NCI-H1048 (cell line): ENCODE results near the gene GPR65.

ENCODE experiments used
- DNase-seq: peaks from one replicate; lab custom pipeline; 2025; lab: John Stamatoyannopoulos, UW

The GPR65 gene

DNA sequence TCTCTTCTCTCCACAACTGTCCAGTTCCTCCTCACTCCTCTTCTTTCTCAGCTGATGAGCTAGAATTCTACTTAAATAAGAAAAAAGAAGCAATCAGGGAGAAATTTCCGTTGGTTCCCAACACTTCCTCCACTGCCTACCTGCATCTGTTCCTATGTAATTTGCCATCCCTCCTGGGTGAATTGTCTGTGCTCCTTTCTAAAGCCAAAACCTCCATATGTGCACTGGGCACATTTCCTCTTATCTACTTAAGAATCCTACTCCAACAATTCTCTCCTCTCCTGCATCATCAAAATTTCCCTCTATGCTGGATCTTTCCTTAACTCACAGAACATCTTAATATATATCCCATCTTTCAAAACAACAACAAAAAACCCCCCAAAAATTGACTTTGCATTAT is 35.2 kb downstream of the GPR65 start:
- no peak for DNase-seq

- no peak for DNase-seq
Measured at GRCh38 chr14:88043529-88044443, 38.9 kb downstream of the GPR65 start.

GRCh38 chr14:88044444-88044758 is 39.5 kb downstream of the GPR65 start:
- no peak for DNase-seq

- DNase-seq = no peak
Measured at GRCh38 chr14:88044776-88045446, 40.0 kb downstream of the GPR65 start.

GRCh38 chr14:88045705-88046104 is 40.8 kb downstream of the GPR65 start:
- DNase-seq = no peak

- DNase-seq = no peak
Measured at GRCh38 chr14:88048351-88048750, 43.4 kb downstream of the GPR65 start.

- DNase-seq = no peak
Measured at GRCh38 chr14:88049266-88049665, 44.3 kb downstream of the GPR65 start.

DNA sequence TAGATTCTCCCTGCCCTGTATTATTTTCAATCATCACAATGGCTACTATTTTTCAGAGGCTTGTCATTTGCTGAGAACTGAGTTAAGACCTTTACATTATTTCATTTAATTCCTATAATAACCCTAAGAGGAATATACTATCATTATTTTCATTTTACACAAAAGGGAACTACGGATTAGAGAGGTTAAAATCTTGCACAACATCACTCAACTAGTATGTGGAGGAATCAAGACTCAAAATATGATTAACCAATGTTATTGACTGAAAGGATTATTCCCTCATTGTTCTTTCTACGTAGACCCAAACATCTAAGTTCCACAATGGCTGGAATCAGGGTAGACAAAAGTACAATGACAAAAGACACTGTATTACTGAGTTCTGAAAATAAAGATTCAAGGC is 45.0 kb downstream of the GPR65 start:
- DNase-seq = no peak

DNA sequence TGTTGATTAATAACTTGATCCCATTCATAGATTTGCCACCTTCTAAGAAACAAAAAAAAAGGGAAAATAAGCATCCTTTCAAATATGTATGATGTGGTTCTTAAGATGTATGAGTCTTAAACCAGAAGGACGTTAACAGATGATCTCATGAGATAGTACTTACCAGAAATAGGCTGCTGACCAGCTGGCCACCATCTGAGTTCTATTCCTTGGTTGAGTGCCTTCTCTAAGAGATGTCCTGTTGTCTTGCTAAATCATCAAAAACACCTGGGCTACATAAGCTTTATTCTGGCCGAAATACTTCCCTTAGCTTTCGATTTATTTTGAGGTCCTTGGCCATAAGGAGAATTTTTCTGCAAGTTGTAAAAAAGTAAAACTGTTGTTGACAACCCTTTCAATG is 55.6 kb downstream of the GPR65 start:
- no peak for DNase-seq

GRCh38 chr14:88063811-88064210 is 58.9 kb downstream of the GPR65 start:
- no peak for DNase-seq
